ENCODE data around the gene OLFML2B.

The OLFML2B gene

GRCh38 chr1:161981126-161981525, 42.5 kb downstream of the OLFML2B start:
- Histone ChIP-seq H3K79me2 (ENCODE audit: insufficient read depth, low read length) (no peaks in the 10 kb centered on the region), H3K9me3 (ENCODE audit: insufficient read depth, low read length, severe bottlenecking) (no peaks in the 10 kb centered on the region), H3K4me1 (ENCODE audit: insufficient read depth, low read length) (no peaks in the 10 kb centered on the region), H3K36me3 (ENCODE audit: insufficient read depth, low read length) (no peaks in the 10 kb centered on the region), H3K9ac (ENCODE audit: low read depth, low read length) (no peak overlapping the region), H3K27ac (ENCODE audit: low read length) (no peak overlapping the region), H4K20me1 (ENCODE audit: insufficient read depth, low read length) (no peaks in the 10 kb centered on the region), H3K4me3 (ENCODE audit: low read depth in 1 of 2, low read length in 2 of 2) (no peak overlapping the region), H2AFZ (ENCODE audit: low read depth, low read length) (no peak overlapping the region), H3K4me2 (ENCODE audit: insufficient read depth, low read length) (no peak overlapping the region), H3K27me3 (ENCODE audit: insufficient read depth, low read length, poor library complexity) (no peaks in the 10 kb centered on the region)
- ATAC-seq (ENCODE audit: insufficient read depth, low read depth) (no peak), DNase-seq (no peak)
- TF ChIP-seq CTCF (IDR thresholded peaks at IDR 0.05; ENCODE audit: borderline replicate concordance, extremely low read depth, low read length, poor library complexity, severe bottlenecking) (no peak), EZH2 (IDR thresholded peaks at IDR 0.05; ENCODE audit: borderline replicate concordance, low read depth, low read length, severe bottlenecking) (no peak)

- no peak for TF ChIP-seq EZH2 (IDR thresholded peaks at IDR 0.05; ENCODE audit: borderline replicate concordance, low read depth, low read length, severe bottlenecking)
- TF ChIP-seq CTCF (IDR thresholded peaks at IDR 0.05; ENCODE audit: borderline replicate concordance, extremely low read depth, low read length, poor library complexity, severe bottlenecking) = no peak
- Histone ChIP-seq H2AFZ (ENCODE audit: low read depth, low read length) (no peak overlapping the region), H3K4me3 (ENCODE audit: low read depth in 1 of 2, low read length in 2 of 2) (no peak overlapping the region), H4K20me1 (ENCODE audit: insufficient read depth, low read length) (no peaks in the 10 kb centered on the region), H3K4me2 (ENCODE audit: insufficient read depth, low read length) (no peak overlapping the region), H3K4me1 (ENCODE audit: insufficient read depth, low read length) (no peaks in the 10 kb centered on the region), H3K27me3 (ENCODE audit: insufficient read depth, low read length, poor library complexity) (no peaks in the 10 kb centered on the region), H3K79me2 (ENCODE audit: insufficient read depth, low read length) (no peaks in the 10 kb centered on the region), H3K9ac (ENCODE audit: low read depth, low read length) (no peak overlapping the region), H3K36me3 (ENCODE audit: insufficient read depth, low read length) (no peaks in the 10 kb centered on the region), H3K9me3 (ENCODE audit: insufficient read depth, low read length, severe bottlenecking) (no peaks in the 10 kb centered on the region), H3K27ac (ENCODE audit: low read length) (no peak overlapping the region)
- DNase-seq (no peak), ATAC-seq (ENCODE audit: insufficient read depth, low read depth) (no peak)
Measured at GRCh38 chr1:161978011-161978790, 45.5 kb downstream of the OLFML2B start.

GRCh38 chr1:161973924-161974845, 49.5 kb downstream of the OLFML2B start:
- no peaks in the 10 kb centered on the region for H4K20me1 ChIP-seq (ENCODE audit: insufficient read depth, low read length)
- H3K4me1 ChIP-seq (ENCODE audit: insufficient read depth, low read length) = no peaks in the 10 kb centered on the region
- H3K27me3 ChIP-seq (ENCODE audit: insufficient read depth, low read length, poor library complexity) = no peaks in the 10 kb centered on the region
- no peaks in the 10 kb centered on the region for H3K9me3 ChIP-seq (ENCODE audit: insufficient read depth, low read length, severe bottlenecking)
- H2AFZ ChIP-seq (ENCODE audit: low read depth, low read length) = no peak overlapping the region
- H3K4me2 ChIP-seq (ENCODE audit: insufficient read depth, low read length) = no peak overlapping the region
- no peak overlapping the region for H3K4me3 ChIP-seq (ENCODE audit: low read depth in 1 of 2, low read length in 2 of 2)
- no peaks in the 10 kb centered on the region for H3K36me3 ChIP-seq (ENCODE audit: insufficient read depth, low read length)
- DNase-seq (no peak), ATAC-seq (ENCODE audit: insufficient read depth, low read depth) (no peak)
- no peaks in the 10 kb centered on the region for H3K79me2 ChIP-seq (ENCODE audit: insufficient read depth, low read length)
- no peak overlapping the region for H3K27ac ChIP-seq (ENCODE audit: low read length)
- H3K9ac ChIP-seq (ENCODE audit: low read depth, low read length) = no peak overlapping the region
- TF ChIP-seq CTCF (IDR thresholded peaks at IDR 0.05; ENCODE audit: borderline replicate concordance, extremely low read depth, low read length, poor library complexity, severe bottlenecking) (no peak), EZH2 (IDR thresholded peaks at IDR 0.05; ENCODE audit: borderline replicate concordance, low read depth, low read length, severe bottlenecking) (no peak)
